Astrocyte of the spinal cord (primary cell): ENCODE results near the gene SH3D21.

ENCODE experiments used
- DNase-seq: peaks from one replicate; pipeline ENCODE4 v3.0.0; 2011; ENCODE audit warnings: low read depth, low spot score
- H3K4me3 ChIP-seq: 2 replicates; pipeline ENCODE4 v1.5.1; 2011; ENCODE audit warnings: low read depth, mild to moderate bottlenecking, low read length, moderate library complexity
- in situ Hi-C: cut with HindIII; loops from 2 replicates; pipeline ENCODE4 v1.10.0; 2017; ENCODE audit warnings: low sequenced_read_pairs
- TF ChIP-seq, protein P1 (sequence below): IDR thresholded peaks from 2 replicates; pipeline ENCODE4 v1.5.1; 2012; ENCODE audit warnings: low read depth, mild to moderate bottlenecking, low read length, inconsistent platforms

Gene SH3D21

DNA sequence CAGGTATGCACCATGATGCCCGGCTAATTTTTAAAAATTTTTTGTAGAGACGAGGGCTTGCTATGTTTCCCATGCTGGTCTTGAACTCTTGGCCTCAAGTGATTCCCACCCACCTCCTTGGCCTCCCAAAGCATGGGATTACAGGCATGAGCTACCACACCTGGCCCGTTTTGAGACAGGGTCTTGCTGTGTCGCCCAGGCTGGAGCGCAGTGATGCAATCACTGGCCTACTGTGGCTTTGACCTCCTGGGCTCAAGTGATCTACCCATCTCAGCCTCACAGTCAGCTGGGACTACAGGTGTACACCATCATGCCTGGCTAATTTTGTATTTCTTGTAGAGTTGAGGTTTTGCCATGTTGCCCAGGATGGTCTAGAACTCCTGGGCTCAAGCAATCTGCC lies 7.5 kb upstream of the SH3D21 start:
- in situ Hi-C loops: loop anchor here (25.0 kb wide), 1 partner anchor 161 kb away; the partner anchor contains the start of genes COL8A2 and TRAPPC3

DNA sequence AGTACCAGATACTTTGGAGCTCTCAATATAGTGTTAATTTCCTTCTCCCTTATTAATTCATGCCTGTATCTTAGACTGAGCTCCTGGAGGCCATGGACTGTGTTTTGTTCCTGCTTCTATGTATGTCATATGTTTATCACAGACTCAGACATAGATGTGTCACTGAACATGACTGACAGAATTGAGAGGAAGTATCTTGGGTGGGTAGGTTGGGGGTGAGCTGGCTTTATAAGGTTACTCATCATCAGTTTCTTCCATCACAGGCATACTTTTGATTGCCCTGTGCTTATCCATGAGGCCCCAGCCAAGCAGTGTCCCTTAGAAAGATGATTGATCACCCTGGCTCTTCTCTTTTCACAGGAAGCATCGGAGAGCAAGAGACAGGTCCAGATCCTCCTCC lies 5.6 kb upstream of the SH3D21 start:
- DNase-seq: no peak
- in situ Hi-C loops: no loop called here
- no peak overlapping the region for H3K4me3 ChIP-seq
- TF ChIP-seq, protein P1, sequence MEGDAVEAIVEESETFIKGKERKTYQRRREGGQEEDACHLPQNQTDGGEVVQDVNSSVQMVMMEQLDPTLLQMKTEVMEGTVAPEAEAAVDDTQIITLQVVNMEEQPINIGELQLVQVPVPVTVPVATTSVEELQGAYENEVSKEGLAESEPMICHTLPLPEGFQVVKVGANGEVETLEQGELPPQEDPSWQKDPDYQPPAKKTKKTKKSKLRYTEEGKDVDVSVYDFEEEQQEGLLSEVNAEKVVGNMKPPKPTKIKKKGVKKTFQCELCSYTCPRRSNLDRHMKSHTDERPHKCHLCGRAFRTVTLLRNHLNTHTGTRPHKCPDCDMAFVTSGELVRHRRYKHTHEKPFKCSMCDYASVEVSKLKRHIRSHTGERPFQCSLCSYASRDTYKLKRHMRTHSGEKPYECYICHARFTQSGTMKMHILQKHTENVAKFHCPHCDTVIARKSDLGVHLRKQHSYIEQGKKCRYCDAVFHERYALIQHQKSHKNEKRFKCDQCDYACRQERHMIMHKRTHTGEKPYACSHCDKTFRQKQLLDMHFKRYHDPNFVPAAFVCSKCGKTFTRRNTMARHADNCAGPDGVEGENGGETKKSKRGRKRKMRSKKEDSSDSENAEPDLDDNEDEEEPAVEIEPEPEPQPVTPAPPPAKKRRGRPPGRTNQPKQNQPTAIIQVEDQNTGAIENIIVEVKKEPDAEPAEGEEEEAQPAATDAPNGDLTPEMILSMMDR: no peak

More for the DNA sequence above, 7.5 kb upstream of the SH3D21 start:
- H3K4me3 ChIP-seq: no peak overlapping the region
- DNase-seq: no peak
- TF ChIP-seq, protein P1: no peak

DNA sequence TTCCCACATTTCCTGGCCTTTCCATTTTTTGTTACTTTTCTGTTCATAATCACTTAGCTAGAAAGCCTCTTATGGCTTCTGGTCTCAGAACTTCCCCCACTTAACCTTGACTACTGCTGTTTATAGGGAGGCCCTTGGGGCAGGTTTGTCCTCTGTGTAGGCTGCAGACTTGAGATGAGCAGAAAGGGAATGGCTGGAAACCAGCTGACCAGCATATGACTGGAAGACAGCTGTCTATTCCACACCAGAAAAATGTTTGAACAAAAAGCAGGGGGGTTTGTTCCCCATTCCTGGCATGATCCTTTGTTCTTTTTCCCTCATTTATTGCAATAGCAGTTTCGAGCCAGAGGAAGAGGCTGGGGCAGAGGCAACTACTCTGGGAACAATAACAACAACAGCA lies 4.9 kb upstream of the SH3D21 start:
- no peak for DNase-seq
- H3K4me3 ChIP-seq: no peak overlapping the region
- TF ChIP-seq, protein P1: no peak
- in situ Hi-C loops: no loop called here

DNA sequence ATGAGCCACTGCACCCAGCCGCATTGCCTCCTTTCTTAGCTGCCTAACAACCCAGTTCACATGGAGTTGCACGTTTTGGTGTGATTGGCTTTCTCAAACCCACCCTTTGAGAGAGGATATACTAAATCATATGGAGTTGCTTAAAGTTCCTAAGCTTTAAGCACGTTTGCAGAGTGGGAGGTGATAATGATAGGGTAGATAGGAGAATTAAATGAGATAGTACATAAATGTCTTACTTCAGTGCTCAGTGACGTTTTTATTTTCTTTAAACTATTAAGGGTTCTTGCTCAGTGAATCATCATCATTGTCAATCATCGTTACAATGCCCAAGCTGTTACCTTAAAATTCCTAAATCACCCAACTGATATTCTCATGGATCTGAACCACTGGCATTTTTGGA lies 2.9 kb upstream of the SH3D21 start:
- DNase-seq: no peak
- TF ChIP-seq, protein P1: no peak
- in situ Hi-C loops: no loop called here
- H3K4me3 ChIP-seq: no peak overlapping the region

DNA sequence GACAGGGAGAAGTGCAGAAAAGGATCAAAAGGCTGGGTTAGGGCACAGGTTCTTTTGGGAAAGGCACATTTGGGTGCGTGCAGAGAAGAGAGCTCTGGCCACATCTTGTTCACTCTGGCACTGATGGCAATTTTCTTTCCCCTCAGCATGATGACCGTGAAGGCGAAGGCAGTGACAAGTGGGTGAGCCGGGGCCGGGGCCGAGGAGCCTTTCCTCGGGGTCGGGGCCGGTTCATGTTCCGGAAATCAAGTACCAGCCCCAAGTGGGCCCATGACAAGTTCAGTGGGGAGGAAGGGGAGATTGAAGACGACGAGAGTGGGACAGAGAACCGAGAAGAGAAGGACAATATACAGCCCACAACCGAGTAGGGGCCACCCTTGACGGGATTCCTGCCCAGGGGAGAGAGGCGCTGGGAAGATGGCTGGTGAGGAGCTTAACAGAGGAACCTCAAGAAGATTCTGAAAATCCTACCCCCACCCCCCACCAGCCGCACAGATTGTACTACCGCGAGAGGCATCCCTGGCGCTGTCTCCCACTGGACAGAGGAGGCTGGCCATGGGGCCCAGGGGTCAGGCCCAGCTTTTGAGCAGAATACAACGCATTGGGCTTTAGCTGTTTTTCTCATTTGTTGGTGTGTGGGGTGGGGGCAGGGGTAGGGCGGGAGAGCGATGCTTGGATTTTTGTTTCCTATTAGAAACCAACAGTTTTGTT lies 2.4 kb upstream of the SH3D21 start:
- TF ChIP-seq, protein P1: no peak
- no peak overlapping the region for H3K4me3 ChIP-seq
- in situ Hi-C loops: no loop called here
- no peak for DNase-seq

DNA sequence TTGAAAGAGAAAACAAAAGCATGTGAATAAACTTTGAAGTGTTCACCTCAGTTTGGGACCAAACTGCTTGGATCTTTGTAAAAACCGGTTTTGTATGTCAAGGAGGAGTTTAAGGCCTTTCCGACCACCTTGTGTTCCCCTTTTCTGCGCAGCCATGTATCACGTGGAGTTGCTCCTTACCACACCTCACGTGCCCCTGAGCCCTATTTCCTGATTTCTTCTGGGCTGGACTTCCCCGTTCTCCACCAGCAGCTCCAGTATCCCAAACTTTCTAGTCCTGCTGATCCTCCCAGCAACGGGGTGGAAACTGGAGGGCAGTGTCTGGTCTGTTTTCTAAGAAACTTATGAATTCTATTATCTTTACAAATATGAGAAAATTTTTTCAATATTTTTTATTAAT lies 1.6 kb upstream of the SH3D21 start:
- TF ChIP-seq, protein P1: no peak
- DNase-seq: no peak
- in situ Hi-C loops: no loop called here

More for the DNA sequence above, 1.6 kb upstream of the SH3D21 start:
- no peak overlapping the region for H3K4me3 ChIP-seq
